AG04450 (cell line): Measurements from ENCODE around the gene PPM1H. TPM values are rescaled to one million over a fixed set of nuclear protein-coding genes. Genes with fewer than 3 reads are reported as not detected.

Experiments used
- CTCF ChIA-PET: fragments of 300-600, 350-600 bp; formaldehyde crosslinking; extraction: SDS; loops from one replicate; lab custom pipeline; 2022; ENCODE audit warnings: antibody characterized with exemption, inconsistent platforms; lab: Charles Lee
- POLR2A ChIA-PET: fragments of 350-600 bp; formaldehyde crosslinking; extraction: SDS; loops from one replicate; lab custom pipeline; 2021; ENCODE audit warnings: antibody characterized with exemption, inconsistent platforms; lab: Yijun Ruan, JAX
- DNase-seq: peaks from one replicate; pipeline ENCODE4 v3.0.0-alpha.2; 2011; ENCODE audit warnings: low read depth, low spot score
- H3K27ac ChIP-seq: one replicate; pipeline ENCODE4 v1.5.1; 2012; ENCODE audit warnings: low read depth, low read length, control low read depth
- H3K27me3 ChIP-seq: one replicate; pipeline ENCODE4 v1.6.0; 2012; ENCODE audit warnings: low read length; ENCODE audit not compliant: control insufficient read depth, insufficient read depth
- H3K4me3 ChIP-seq: 2 replicates; pipeline ENCODE4 v1.5.1; 2011; ENCODE audit warnings: mild to moderate bottlenecking, low read depth, low read length, control low read depth
- H3K9me3 ChIP-seq: 2 replicates; pipeline ENCODE4 v1.5.1; 2012; ENCODE audit warnings: low read length; ENCODE audit not compliant: control insufficient read depth, insufficient read depth
- polyA plus RNA-seq: library from polyadenylated mRNA; depleted of rRNA; stranded (reverse); fragments of >200 nt; gene quantifications from 2 replicates; pipeline ENCODE4 v1.2.3, GENCODE V29; 2011
- TF ChIP-seq, protein P1 (sequence below): IDR thresholded peaks from 2 replicates; pipeline ENCODE4 v1.5.1; 2011; ENCODE audit warnings: low read depth, low read length, control low read depth, inconsistent platforms

Gene PPM1H
- polyA plus RNA-seq, 1 experiment, result 0.12 TPM

DNA sequence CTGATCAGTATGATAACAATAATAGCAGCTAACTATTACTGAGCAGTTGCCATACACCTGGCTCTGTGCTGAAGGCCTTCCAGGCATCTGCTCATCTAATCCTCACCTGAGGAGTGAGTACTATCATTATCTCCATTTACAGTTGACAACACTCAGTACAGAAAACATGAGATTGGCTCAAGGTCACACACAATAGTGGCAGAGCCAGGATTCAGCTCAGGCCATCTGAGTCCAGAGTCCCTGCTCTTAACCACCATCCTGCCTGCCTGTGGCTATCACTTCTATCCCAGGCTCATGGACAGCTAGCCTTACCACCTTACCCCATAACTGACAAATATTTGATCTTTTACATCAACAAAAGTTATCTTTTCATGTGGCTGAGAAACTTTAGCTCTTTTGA, 155.5 kb downstream of the PPM1H start:
- TF ChIP-seq, protein P1, sequence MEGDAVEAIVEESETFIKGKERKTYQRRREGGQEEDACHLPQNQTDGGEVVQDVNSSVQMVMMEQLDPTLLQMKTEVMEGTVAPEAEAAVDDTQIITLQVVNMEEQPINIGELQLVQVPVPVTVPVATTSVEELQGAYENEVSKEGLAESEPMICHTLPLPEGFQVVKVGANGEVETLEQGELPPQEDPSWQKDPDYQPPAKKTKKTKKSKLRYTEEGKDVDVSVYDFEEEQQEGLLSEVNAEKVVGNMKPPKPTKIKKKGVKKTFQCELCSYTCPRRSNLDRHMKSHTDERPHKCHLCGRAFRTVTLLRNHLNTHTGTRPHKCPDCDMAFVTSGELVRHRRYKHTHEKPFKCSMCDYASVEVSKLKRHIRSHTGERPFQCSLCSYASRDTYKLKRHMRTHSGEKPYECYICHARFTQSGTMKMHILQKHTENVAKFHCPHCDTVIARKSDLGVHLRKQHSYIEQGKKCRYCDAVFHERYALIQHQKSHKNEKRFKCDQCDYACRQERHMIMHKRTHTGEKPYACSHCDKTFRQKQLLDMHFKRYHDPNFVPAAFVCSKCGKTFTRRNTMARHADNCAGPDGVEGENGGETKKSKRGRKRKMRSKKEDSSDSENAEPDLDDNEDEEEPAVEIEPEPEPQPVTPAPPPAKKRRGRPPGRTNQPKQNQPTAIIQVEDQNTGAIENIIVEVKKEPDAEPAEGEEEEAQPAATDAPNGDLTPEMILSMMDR, result no peak
- Histone ChIP-seq H3K4me3 (no peak overlapping the region), H3K9me3 (no peaks in the 10 kb centered on the region), H3K27ac (no peak overlapping the region), H3K27me3 (no peaks in the 10 kb centered on the region)
- no peak for DNase-seq
- ChIA-PET CTCF (interaction anchor here (1.1 to 1.7 kb wide), 3 partner anchors 15 to 34 kb away, joined by 3 to 10 read pairs (median 3); no protein-coding TSS in a partner anchor), POLR2A (no interaction called here)

- TF ChIP-seq, protein P1, result no peak
- CTCF ChIA-PET, result no interaction called here
- POLR2A ChIA-PET, result no interaction called here
- Histone ChIP-seq H3K27me3 (no peaks in the 10 kb centered on the region), H3K4me3 (no peak overlapping the region), H3K9me3 (no peaks in the 10 kb centered on the region), H3K27ac (no peak overlapping the region)
- no peak for DNase-seq
Measured at GRCh38 chr12:62778187-62778586, 156.8 kb downstream of the PPM1H start.

- H3K4me3 ChIP-seq, result no peak overlapping the region
- no peak overlapping the region for H3K27ac ChIP-seq
- ChIA-PET POLR2A (no interaction called here), CTCF (no interaction called here)
- H3K9me3 ChIP-seq, result no peaks in the 10 kb centered on the region
- TF ChIP-seq, protein P1, result no peak
- H3K27me3 ChIP-seq, result no peaks in the 10 kb centered on the region
- DNase-seq, result no peak
Measured at GRCh38 chr12:62776997-62777396, 158.0 kb downstream of the PPM1H start.

- H3K9me3 ChIP-seq, result no peaks in the 10 kb centered on the region
- TF ChIP-seq, protein P1, result no peak
- POLR2A ChIA-PET, result no interaction called here
- H3K27ac ChIP-seq, result no peak overlapping the region
- no peaks in the 10 kb centered on the region for H3K27me3 ChIP-seq
- CTCF ChIA-PET, result no interaction called here
- DNase-seq, result no peak
- no peak overlapping the region for H3K4me3 ChIP-seq
Measured at GRCh38 chr12:62776575-62776974, 158.4 kb downstream of the PPM1H start.

- CTCF ChIA-PET, result no interaction called here
- TF ChIP-seq, protein P1, result no peak
- POLR2A ChIA-PET, result no interaction called here
- no peak for DNase-seq
- Histone ChIP-seq H3K27me3 (no peaks in the 10 kb centered on the region), H3K9me3 (no peaks in the 10 kb centered on the region), H3K27ac (no peak overlapping the region), H3K4me3 (no peak overlapping the region)
Measured at GRCh38 chr12:62774794-62775193, 160.2 kb downstream of the PPM1H start.
